ENCODE data around the gene ADAMTS1.

ADAMTS1 gene

GRCh38 chr21:26846036-26846931 lies 1.1 kb upstream of the ADAMTS1 start:
- in situ Hi-C loops (cut with MboI; ENCODE audit: low sequenced_read_pairs): loop anchor here (10.0 to 25.0 kb wide), 2 partner anchors 859 to 1891 kb away; no protein-coding TSS in a partner anchor

GRCh38 chr21:26845759-26846035 lies 488 bp upstream of the ADAMTS1 start:
- in situ Hi-C loops (cut with MboI; ENCODE audit: low sequenced_read_pairs): loop anchor here (10.0 to 25.0 kb wide), 2 partner anchors 859 to 1892 kb away; no protein-coding TSS in a partner anchor

- in situ Hi-C loops (cut with MboI; ENCODE audit: low sequenced_read_pairs): loop anchor here (10.0 to 25.0 kb wide), 2 partner anchors 860 to 1893 kb away; no protein-coding TSS in a partner anchor
These were observed 747 bp downstream of the ADAMTS1 start for GRCh38 chr21:26844258-26845065.

GRCh38 chr21:26843933-26844257 lies 1.3 kb downstream of the ADAMTS1 start:
- in situ Hi-C loops (cut with MboI; ENCODE audit: low sequenced_read_pairs): loop anchor here (10.0 to 25.0 kb wide), 2 partner anchors 861 to 1893 kb away; no protein-coding TSS in a partner anchor

- in situ Hi-C loops (cut with MboI; ENCODE audit: low sequenced_read_pairs): loop anchor here (10.0 to 25.0 kb wide), 2 partner anchors 862 to 1894 kb away; no protein-coding TSS in a partner anchor
These were observed 2.0 kb downstream of the ADAMTS1 start for GRCh38 chr21:26842974-26843932.

- in situ Hi-C loops (cut with MboI; ENCODE audit: low sequenced_read_pairs): loop anchor here (10.0 to 25.0 kb wide), 2 partner anchors 863 to 1895 kb away; no protein-coding TSS in a partner anchor
These were observed 2.9 kb downstream of the ADAMTS1 start for GRCh38 chr21:26842300-26842699.

DNA sequence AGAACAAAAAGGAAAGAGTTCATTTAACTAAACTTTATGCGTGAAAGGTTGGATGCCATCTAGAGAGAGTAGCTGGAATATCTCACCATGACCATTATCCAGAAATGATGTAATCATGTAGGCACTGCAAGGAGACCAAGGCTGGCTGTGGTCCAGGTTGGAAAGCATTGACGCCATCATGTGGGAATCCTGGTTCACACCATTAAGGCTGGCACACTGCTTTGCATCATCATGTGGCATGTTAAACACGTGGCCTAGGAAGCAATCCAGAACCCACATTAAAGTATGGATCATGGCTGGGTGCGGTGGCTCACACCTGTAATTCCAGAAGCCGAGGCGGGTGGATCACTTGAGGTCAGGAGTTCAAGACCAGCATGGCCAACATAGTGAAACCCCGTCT lies 4.3 kb downstream of the ADAMTS1 start:
- in situ Hi-C loops (cut with MboI; ENCODE audit: low sequenced_read_pairs): loop anchor here (10.0 to 25.0 kb wide), 2 partner anchors 864 to 1896 kb away; no protein-coding TSS in a partner anchor

DNA sequence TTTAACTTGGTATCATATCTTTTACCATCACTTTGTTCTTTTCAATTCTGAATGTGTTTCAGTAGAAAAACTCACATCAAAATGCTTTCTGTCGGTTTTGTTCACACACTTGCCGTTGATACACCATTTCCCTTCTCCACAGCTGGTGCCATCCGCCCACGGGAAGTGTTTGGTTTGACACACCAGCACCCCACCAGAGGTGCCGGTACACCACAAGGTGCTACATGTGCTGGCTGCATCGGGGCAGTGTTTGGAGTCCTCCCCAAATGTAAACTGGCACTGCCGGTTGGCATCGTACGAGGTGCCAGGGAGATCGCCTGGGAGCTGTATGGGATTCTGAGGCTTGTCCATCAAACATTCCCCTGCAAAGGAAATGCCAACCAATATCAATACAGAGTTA lies 5.0 kb downstream of the ADAMTS1 start:
- in situ Hi-C loops (cut with MboI; ENCODE audit: low sequenced_read_pairs): loop anchor here (10.0 to 25.0 kb wide), 2 partner anchors 865 to 1897 kb away; no protein-coding TSS in a partner anchor

DNA sequence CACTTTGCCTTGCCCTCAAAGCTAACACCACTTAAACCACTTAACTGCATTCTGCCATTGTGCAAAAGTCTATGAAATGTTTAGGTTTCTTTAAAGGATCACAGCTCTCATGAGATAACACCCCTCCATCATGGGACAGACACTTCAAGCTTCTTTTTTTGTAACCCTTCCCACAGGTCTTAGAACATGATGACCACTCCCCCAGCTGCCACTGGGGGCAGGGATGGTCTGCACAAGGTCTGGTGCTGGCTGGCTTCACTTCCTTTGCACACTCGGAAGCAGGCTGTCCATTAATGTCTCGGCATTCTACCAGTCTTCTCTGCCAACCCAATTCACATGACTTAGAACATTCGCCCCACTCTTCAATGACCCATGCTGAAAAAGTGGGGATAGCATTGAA lies 7.7 kb downstream of the ADAMTS1 start:
- in situ Hi-C loops (cut with MboI; ENCODE audit: low sequenced_read_pairs): loop anchor here (25.0 kb wide), 1 partner anchor 1900 kb away; no protein-coding TSS in a partner anchor

GRCh38 chr21:26836528-26836927 lies 8.7 kb downstream of the ADAMTS1 start:
- in situ Hi-C loops (cut with MboI; ENCODE audit: low sequenced_read_pairs): loop anchor here (25.0 kb wide), 1 partner anchor 1901 kb away; no protein-coding TSS in a partner anchor

DNA sequence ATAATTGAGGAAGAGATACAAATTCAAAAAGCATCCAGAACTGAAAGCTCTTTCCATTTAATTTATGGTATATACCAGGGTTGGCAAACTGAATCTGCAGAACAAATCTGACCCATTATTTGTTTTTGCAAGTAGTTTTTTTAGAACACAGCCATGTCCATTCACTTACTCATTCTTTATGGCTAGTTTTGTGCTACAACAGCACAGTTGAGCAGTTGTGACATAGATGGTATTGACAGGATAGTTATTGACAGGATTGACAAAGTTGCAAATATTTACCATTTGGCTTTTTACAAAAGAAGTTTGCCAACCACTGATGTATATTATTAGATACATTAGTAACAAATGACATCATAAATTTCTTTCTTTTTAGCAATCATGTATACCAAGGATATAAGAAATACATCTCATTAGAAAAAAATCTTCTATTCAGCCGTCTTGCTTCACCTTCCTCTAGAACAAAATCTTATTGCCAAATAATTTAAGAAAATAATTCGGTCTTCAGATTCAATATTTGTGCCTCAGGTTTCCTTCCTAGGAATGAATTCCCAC lies 9.4 kb downstream of the ADAMTS1 start:
- in situ Hi-C loops (cut with MboI; ENCODE audit: low sequenced_read_pairs): loop anchor here (25.0 kb wide), 1 partner anchor 1902 kb away; no protein-coding TSS in a partner anchor

GRCh38 chr21:26835027-26835713 lies 10.0 kb downstream of the ADAMTS1 start:
- in situ Hi-C loops (cut with MboI; ENCODE audit: low sequenced_read_pairs): loop anchor here (25.0 kb wide), 1 partner anchor 1902 kb away; no protein-coding TSS in a partner anchor

- in situ Hi-C loops (cut with MboI; ENCODE audit: low sequenced_read_pairs): loop anchor here (25.0 kb wide), 1 partner anchor 1903 kb away; no protein-coding TSS in a partner anchor
These were observed 10.9 kb downstream of the ADAMTS1 start for GRCh38 chr21:26834181-26834905.

- in situ Hi-C loops (cut with MboI; ENCODE audit: low sequenced_read_pairs): loop anchor here (25.0 kb wide), 1 partner anchor 1904 kb away; no protein-coding TSS in a partner anchor
These were observed 11.7 kb downstream of the ADAMTS1 start for GRCh38 chr21:26833460-26833939.

DNA sequence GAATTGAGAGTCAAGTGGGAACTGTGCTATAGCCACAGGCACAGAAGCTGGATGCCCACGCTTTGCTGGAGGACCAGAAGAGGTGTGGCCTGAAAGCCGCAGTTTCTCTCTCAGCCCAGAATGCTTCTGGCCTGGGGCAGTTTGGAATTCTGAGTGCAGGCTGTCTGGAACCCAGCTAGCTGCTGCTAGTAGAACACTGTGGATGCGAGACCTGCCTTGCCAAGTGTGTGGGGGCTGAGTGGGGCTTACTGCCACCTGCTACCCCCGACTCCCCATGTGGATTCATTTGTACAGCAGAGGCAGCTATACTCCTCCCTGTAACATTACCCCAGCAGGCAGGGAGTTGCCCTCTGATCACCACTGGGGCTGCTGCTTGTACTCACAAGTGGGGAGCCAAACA lies 12.2 kb downstream of the ADAMTS1 start:
- in situ Hi-C loops (cut with MboI; ENCODE audit: low sequenced_read_pairs): loop anchor here (25.0 kb wide), 1 partner anchor 1904 kb away; no protein-coding TSS in a partner anchor

- in situ Hi-C loops (cut with MboI; ENCODE audit: low sequenced_read_pairs): loop anchor here (25.0 kb wide), 1 partner anchor 1905 kb away; no protein-coding TSS in a partner anchor
These were observed 12.7 kb downstream of the ADAMTS1 start for GRCh38 chr21:26832546-26832945.

- in situ Hi-C loops (cut with MboI; ENCODE audit: low sequenced_read_pairs): loop anchor here (25.0 kb wide), 1 partner anchor 1910 kb away; no protein-coding TSS in a partner anchor
These were observed 18.4 kb downstream of the ADAMTS1 start for GRCh38 chr21:26826801-26827200.

DNA sequence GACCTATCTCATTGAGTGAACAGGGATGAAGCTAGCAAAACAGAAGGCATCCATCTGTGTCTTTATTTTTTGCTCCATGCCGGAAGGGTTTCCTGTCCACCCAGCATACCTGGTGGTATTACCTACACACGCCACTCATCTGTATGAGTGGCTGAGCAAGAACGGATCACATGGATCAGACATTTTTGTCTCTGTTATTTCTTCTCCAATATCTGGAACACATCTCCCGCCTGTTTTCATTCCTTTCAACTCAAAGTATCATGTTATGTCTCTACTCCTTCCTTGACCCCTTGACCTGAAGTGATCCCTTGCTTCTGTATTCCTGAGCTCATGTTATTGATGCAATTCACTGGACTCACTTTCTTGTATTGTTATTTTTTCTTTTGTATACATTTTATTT lies 24.7 kb downstream of the ADAMTS1 start:
- in situ Hi-C loops (cut with MboI; ENCODE audit: low sequenced_read_pairs): no loop called here
